ENCODE results near the gene ADCY6. TPM values are rescaled to one million over a fixed set of nuclear protein-coding genes. Genes with fewer than 3 reads are reported as not detected.

Gene ADCY6
- total RNA-seq, 1 experiment from 2014 or later, result 19.0 TPM

DNA sequence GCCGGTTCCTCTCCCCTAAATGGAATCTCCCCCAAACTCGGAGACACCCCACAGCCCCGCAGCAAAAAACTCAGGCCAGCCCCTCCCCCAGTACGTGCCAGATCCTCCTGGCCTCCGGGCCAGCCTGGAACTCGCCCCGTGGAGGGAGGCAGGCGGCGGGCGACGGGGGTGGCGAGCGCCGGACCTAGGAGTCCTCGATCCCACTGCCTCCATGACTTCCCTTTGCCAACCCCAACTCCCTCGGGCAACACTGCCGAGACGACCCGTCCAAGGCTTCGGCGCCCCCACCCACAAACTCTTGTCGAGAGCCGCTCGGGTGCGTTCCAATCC is 400 bp downstream of the ADCY6 start:
- Histone ChIP-seq H3K4me3 (ENCODE audit: low read length) (peak overlapping the region; percentile 99), H3K27ac (ENCODE audit: low read length) (no peak overlapping the region), H2AFZ (ENCODE audit: low read length) (peak overlapping the region; percentile 100), H3K79me2 (ENCODE audit: low read length) (peaks cover 38% of the 10 kb centered on the region), H3K9me2 (replicated peaks; ENCODE audit: low read length) (no peaks in the 10 kb centered on the region), H4K20me1 (ENCODE audit: low read length) (no peaks in the 10 kb centered on the region), H3K9me3 (ENCODE audit: low read length) (no peaks in the 10 kb centered on the region), H3K4me1 (ENCODE audit: insufficient read depth, low read length) (peaks cover 16% of the 10 kb centered on the region), H3K36me3 (ENCODE audit: low read depth, low read length) (no peaks in the 10 kb centered on the region), H3F3A (ENCODE audit: low read length, unreplicated experiment) (no peaks in the 10 kb centered on the region), H3K4me2 (ENCODE audit: low read length) (peak overlapping the region; percentile 100), H3K27me3 (ENCODE audit: low read length) (no peaks in the 10 kb centered on the region), H3K9ac (ENCODE audit: low read length) (peak overlapping the region; percentile 77)
- no TSS peak for BruUV-seq (replicated peaks)
- CTCF ChIA-PET, result no interaction called here
- peak; percentile 55 for ATAC-seq
- intact Hi-C loops (cut with micrococcal nuclease), result no loop called here
- no peak for DNase-seq
- TF ChIP-seq EZH2phosphoT487 (IDR thresholded peaks at IDR 0.05; ENCODE audit: borderline replicate concordance, low read length) (no peak), EZH2 (IDR thresholded peaks at IDR 0.05; ENCODE audit: low read length, unreplicated experiment) (no peak)
- TF ChIP-seq, protein P1, sequence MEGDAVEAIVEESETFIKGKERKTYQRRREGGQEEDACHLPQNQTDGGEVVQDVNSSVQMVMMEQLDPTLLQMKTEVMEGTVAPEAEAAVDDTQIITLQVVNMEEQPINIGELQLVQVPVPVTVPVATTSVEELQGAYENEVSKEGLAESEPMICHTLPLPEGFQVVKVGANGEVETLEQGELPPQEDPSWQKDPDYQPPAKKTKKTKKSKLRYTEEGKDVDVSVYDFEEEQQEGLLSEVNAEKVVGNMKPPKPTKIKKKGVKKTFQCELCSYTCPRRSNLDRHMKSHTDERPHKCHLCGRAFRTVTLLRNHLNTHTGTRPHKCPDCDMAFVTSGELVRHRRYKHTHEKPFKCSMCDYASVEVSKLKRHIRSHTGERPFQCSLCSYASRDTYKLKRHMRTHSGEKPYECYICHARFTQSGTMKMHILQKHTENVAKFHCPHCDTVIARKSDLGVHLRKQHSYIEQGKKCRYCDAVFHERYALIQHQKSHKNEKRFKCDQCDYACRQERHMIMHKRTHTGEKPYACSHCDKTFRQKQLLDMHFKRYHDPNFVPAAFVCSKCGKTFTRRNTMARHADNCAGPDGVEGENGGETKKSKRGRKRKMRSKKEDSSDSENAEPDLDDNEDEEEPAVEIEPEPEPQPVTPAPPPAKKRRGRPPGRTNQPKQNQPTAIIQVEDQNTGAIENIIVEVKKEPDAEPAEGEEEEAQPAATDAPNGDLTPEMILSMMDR (conservative IDR thresholded peaks at IDR 0.05; ENCODE audit: low read depth, low read length), result no peak
- POLR2A ChIA-PET (ENCODE audit: unreplicated experiment), result no interaction called here

DNA sequence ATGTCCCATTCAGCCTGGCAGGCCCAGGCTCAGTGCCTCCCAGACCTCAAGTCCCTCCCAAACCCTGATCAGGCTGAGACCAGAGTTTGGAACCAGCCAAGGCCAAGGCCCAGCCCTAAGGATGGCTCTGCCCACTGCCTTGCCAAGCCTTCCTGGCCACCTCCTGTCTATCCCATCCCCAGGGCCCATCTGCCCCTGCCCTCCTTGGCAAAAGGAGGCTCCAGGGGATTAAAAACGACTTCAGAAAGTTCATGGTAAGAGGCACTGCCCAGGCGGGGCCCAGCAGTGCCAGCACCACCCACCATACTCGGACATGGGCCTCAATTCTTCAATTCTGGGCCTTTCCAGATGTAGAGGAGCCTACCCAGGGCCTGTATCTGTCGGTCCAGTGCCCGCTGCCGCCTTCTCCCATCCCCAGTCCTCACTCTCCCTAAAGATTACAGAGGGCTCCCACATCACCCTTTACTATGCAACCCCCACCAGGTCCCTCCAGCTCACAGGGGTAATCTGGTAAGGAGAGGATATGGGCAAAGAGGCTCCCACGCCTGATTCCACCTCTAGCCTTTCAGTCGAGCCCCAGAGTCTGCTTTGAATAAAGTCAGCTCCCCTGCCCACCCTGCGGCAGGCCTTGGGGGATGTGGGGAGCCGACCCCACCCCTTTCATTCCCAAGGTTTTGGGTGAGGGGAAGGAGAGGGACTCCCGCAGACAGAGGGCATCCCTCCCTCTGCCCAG is 932 bp downstream of the ADCY6 start:
- H3K4me1 ChIP-seq (ENCODE audit: insufficient read depth, low read length), result peaks cover 16% of the 10 kb centered on the region
- ChIA-PET CTCF (no interaction called here), POLR2A (ENCODE audit: unreplicated experiment) (no interaction called here)
- H3K4me2 ChIP-seq (ENCODE audit: low read length), result peak overlapping the region; percentile 100
- H3F3A ChIP-seq (ENCODE audit: low read length, unreplicated experiment), result no peaks in the 10 kb centered on the region
- peak overlapping the region; percentile 100 for H2AFZ ChIP-seq (ENCODE audit: low read length)
- H3K27ac ChIP-seq (ENCODE audit: low read length), result no peak overlapping the region
- H4K20me1 ChIP-seq (ENCODE audit: low read length), result no peaks in the 10 kb centered on the region
- no peaks in the 10 kb centered on the region for H3K9me2 ChIP-seq (replicated peaks; ENCODE audit: low read length)
- no peak for DNase-seq
- TF ChIP-seq, protein P1 (conservative IDR thresholded peaks at IDR 0.05; ENCODE audit: low read depth, low read length), result no peak
- TF ChIP-seq EZH2 (IDR thresholded peaks at IDR 0.05; ENCODE audit: low read length, unreplicated experiment) (no peak), EZH2phosphoT487 (IDR thresholded peaks at IDR 0.05; ENCODE audit: borderline replicate concordance, low read length) (no peak)
- H3K4me3 ChIP-seq (ENCODE audit: low read length), result peak overlapping the region; percentile 99
- ATAC-seq, result peak; percentile 31
- no peaks in the 10 kb centered on the region for H3K9me3 ChIP-seq (ENCODE audit: low read length)
- TSS peak; percentile 39 for BruUV-seq (replicated peaks)
- peaks cover 38% of the 10 kb centered on the region for H3K79me2 ChIP-seq (ENCODE audit: low read length)
- no peaks in the 10 kb centered on the region for H3K36me3 ChIP-seq (ENCODE audit: low read depth, low read length)
- peak overlapping the region; percentile 77 for H3K9ac ChIP-seq (ENCODE audit: low read length)
- no peaks in the 10 kb centered on the region for H3K27me3 ChIP-seq (ENCODE audit: low read length)
- intact Hi-C loops (cut with micrococcal nuclease), result no loop called here
